Right cardiac atrium (tissue), 5 donors: Measurements from ENCODE around the gene PFDN1. TPM values are rescaled to one million over a fixed set of nuclear protein-coding genes. Genes with fewer than 3 reads are reported as not detected.
A peak's percentile ranks its signal among the peaks of the same experiment; 100 is the strongest.
"Not testable (repeated sequence)": the region's sequence is repeated elsewhere in the genome, so short reads cannot be mapped to it uniquely, and the experiment has no call there.

Source experiments
- ATAC-seq, 2 donors: fragments of 200-7000 bp; cut with Tn5 transposase; one replicate each; pipeline versions ENCODE4 v1.8.0 to v1.9.1; 2020; ENCODE audit warnings: moderate library complexity in 2 of 2, mild to moderate bottlenecking in 1 of 2
- DNase-seq, 3 donors: peaks; one replicate each; pipeline ENCODE4 v3.0.0-alpha.2; 2020
- H3K27ac ChIP-seq: one replicate; pipeline ENCODE4 v1.5.1; 2013; ENCODE audit warnings: mild to moderate bottlenecking, low read length, control low read depth, moderate library complexity
- H3K27me3 ChIP-seq: one replicate; pipeline ENCODE4 v1.6.1; 2013; ENCODE audit not compliant: control insufficient read depth, insufficient read depth
- H3K4me1 ChIP-seq: one replicate; pipeline ENCODE4 v1.6.1; 2013; ENCODE audit warnings: low read length; ENCODE audit not compliant: control insufficient read depth, insufficient read depth
- H3K4me3 ChIP-seq: one replicate; pipeline ENCODE4 v1.5.1; 2013; ENCODE audit warnings: low read length, control low read depth
- H3K9me3 ChIP-seq: one replicate; pipeline ENCODE4 v1.6.1; 2013; ENCODE audit warnings: low read length; ENCODE audit not compliant: control insufficient read depth
- WGBS: extraction: QIAGEN DNeasy Blood & Tissue Kit; methylation state at CpG from one replicate; pipeline ENCODE4 v1.1.7; 2013; 5-methylcytosine and 5-hydroxymethylcytosine counted together
- intact Hi-C, 4 donors: fragments of 100-400 bp; cut with DNase I; formaldehyde crosslinking; loops; one replicate each; pipeline versions ENCODE4 v1.11.0 to v1.14.0; 2022 to 2023
- polyA plus RNA-seq: library from polyadenylated mRNA; stranded (reverse); fragments of 200-250 nt; gene quantifications from one replicate; pipeline ENCODE4 v1.2.3, GENCODE V29; 2013
- total RNA-seq, 4 donors: library from RNA; stranded (reverse); fragmentation: NEBNext Ultra II Directional; extraction: Animal tissue kit (Norgen Biotek cat#: 25700); gene quantifications; one replicate each; pipeline ENCODE4 v1.2.1, GENCODE V29; 2021
- donor health status: healthy with polysubstance abuse.
- donor health status: DM: no; HTN: yes; CAD: no.
- donor health status: DM: no; HTN: no; CAD: no.
- donor health status: DM: no; HTN: yes; CAD: no; lungs with severe emphysema.
- donor health status: DM: yes; HTN: yes; CAD: no.

The PFDN1 gene
- total and polyA plus RNA-seq, 5 donors, result 57.6 to 144 (median 67.2) TPM

DNA sequence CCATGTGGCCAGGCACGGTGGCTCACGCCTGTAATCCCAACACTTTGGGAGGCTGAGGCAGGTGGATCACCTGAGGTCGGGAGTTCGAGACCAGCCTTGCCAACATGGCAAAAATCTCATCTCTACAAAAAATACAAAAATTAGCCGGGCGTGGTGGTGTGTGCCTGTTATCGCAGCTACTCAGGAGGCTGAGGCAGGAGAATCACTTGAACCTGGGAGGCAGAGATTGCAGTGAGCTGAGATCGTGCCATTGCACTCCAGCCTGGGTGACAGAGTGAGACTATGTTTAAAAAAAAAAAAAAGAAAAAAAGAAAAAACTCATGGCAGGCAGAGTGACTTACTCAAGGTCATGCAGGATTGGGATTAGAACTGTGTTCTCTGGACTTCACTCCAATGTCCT, 40.9 kb upstream of the PFDN1 start:
- ATAC-seq, H3K27ac ChIP-seq, H3K27me3 ChIP-seq, DNase-seq, H3K9me3 ChIP-seq, H3K4me3 ChIP-seq: not testable (repeated sequence)
- intact Hi-C loops, result loop anchor here in 1 of 4 donors (5.0 to 10.0 kb wide), 3 partner anchors 42 to 169 kb away; partner anchors contain the start of genes CYSTM1 and PFDN1
- WGBS, result 92% methylated on average over 8 of the region's 8 CpGs
- H3K4me1 ChIP-seq, result peaks cover 20% of the 10 kb centered on the region

DNA sequence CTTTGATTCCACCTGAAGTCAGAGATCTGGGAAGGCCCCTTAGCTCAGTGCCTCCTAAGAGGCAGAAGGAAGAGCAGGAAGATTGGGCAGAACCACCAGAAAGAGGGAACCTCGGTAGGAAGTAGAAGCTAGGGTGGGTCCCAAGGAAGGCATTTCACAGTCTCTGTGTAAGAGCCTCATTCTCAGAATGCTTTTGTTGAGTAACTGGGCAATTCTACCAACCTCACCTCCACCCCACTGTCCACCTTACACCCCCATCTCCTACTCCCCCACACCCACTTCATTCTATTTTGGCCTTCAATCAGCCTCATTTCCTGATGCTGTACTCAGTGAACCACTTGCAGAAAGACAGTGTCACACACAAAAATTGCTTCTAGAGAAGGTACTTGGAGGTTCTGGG, 40.0 kb upstream of the PFDN1 start:
- H3K4me3 ChIP-seq, result no peak overlapping the region
- DNase-seq (no peak), ATAC-seq (no peak)
- peaks cover 17% of the 10 kb centered on the region for H3K4me1 ChIP-seq
- no peaks in the 10 kb centered on the region for H3K9me3 ChIP-seq
- intact Hi-C loops, result loop anchor here in 1 of 4 donors (5.0 to 10.0 kb wide), 3 partner anchors 41 to 168 kb away; partner anchors contain the start of genes CYSTM1 and PFDN1
- 56% methylated on average over 1 of the region's 1 CpG for WGBS
- H3K27ac ChIP-seq, result peak overlapping the region; percentile 65
- H3K27me3 ChIP-seq, result no peaks in the 10 kb centered on the region

DNA sequence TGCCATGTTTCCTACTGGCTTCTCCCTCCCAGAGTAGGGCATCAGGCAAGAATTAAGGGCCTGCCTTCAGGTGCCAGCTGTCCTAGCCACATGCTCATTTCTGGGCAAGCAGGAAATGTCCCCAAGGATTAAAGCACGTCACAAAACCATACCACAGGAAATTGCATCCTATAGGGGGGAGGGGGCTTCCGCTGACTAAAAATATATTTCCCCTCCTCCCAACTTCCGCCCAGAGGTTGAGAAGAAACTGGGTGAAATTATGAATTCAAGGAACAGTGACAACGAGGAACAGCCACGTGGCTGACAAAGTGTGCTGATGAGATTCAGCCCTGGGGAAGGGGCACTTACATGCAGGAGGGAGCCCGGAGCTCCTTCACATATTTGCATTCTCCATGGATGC, 39.4 kb upstream of the PFDN1 start:
- peaks cover 18% of the 10 kb centered on the region for H3K4me1 ChIP-seq
- H3K4me3 ChIP-seq, result no peak overlapping the region

GRCh38 chr5:140341591-140341990, 38.7 kb upstream of the PFDN1 start:
- intact Hi-C loops, result loop anchor here in 1 of 4 donors (5.0 to 10.0 kb wide), 3 partner anchors 39 to 167 kb away; partner anchors contain the start of genes CYSTM1 and PFDN1
- Histone ChIP-seq H3K4me3 (no peak overlapping the region), H3K9me3 (no peaks in the 10 kb centered on the region), H3K4me1 (peaks cover 19% of the 10 kb centered on the region), H3K27ac (peak overlapping the region; percentile 82), H3K27me3 (no peaks in the 10 kb centered on the region)
- peak; percentile 56 to 81 (median 76) for DNase-seq
- peak; percentile 49 to 68 for ATAC-seq
- WGBS, result 51% methylated on average over 5 of the region's 5 CpGs

More for the DNA sequence above, 39.4 kb upstream of the PFDN1 start:
- no peak for ATAC-seq
- DNase-seq, result no peak
- Histone ChIP-seq H3K27ac (peak overlapping the region; percentile 82), H3K27me3 (no peaks in the 10 kb centered on the region), H3K9me3 (no peaks in the 10 kb centered on the region)
- intact Hi-C loops, result loop anchor here in 1 of 4 donors (5.0 to 10.0 kb wide), 3 partner anchors 40 to 167 kb away; partner anchors contain the start of genes CYSTM1 and PFDN1
- WGBS, result 54% methylated on average over 6 of the region's 6 CpGs

DNA sequence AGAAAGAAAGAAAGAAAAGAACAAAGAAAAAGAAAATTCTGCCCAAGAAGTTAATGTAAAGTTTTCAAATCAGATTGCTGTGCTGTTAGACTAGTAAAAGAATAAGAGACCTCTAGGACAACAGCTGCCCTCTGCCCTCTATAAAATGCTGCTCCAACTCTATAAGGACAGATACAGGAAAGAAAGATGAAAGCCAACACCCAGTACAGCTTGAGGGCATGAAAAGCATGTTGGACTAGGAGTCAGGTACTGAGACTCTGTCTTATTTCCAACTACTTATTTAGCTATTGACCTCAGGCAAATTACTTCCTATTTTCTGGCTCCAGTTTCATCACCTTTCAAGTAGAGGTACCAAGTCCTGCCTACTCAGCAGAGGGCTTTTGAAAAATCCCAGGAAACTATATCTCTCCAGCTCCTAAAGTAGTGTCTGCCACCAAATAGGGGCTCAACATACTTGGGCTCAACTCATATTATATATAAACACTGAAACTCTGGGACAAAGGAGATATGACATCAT, 37.8 kb upstream of the PFDN1 start:
- H3K4me1 ChIP-seq, result peaks cover 23% of the 10 kb centered on the region
- no peak overlapping the region for H3K4me3 ChIP-seq
- peak overlapping the region; percentile 33 for H3K27ac ChIP-seq
- H3K9me3 ChIP-seq, result no peaks in the 10 kb centered on the region
- DNase-seq, result no peak
- intact Hi-C loops, result loop anchor here in 1 of 4 donors (5.0 to 10.0 kb wide), 3 partner anchors 38 to 166 kb away; partner anchors contain the start of genes CYSTM1 and PFDN1
- no peak for ATAC-seq
- H3K27me3 ChIP-seq, result no peaks in the 10 kb centered on the region

GRCh38 chr5:140339636-140340035, 36.7 kb upstream of the PFDN1 start:
- Histone ChIP-seq H3K9me3 (no peaks in the 10 kb centered on the region), H3K4me3 (no peak overlapping the region), H3K27me3 (no peaks in the 10 kb centered on the region), H3K4me1 (peaks cover 25% of the 10 kb centered on the region), H3K27ac (no peak overlapping the region)
- intact Hi-C loops, result loop anchor here in 1 of 4 donors (5.0 to 10.0 kb wide), 3 partner anchors 37 to 165 kb away; partner anchors contain the start of genes CYSTM1 and PFDN1
- 76% methylated on average over 4 of the region's 4 CpGs for whole genome bisulfite sequencing
- DNase-seq, result no peak
- ATAC-seq, result no peak

DNA sequence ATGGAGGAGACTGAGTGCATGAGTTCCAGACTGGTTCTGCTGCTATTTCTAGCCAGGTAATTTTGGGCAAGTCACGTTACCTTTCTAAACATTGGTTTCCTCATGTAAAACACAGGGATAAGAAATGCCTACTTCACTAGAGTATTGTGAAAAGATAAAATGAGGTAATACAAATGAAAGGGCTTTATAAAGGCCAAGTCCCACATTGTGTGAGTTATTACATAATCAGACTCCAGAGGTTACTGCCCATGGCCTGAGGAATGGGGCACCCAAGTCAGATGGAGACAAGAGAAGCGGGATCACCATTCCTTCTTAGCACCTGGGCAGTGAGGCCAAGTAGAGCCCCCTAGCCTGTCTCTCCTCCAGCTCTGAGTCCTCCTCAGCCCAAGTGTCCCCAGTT, 36.0 kb upstream of the PFDN1 start:
- no peak for ATAC-seq
- Histone ChIP-seq H3K27ac (peak overlapping the region; percentile 36), H3K4me1 (peaks cover 23% of the 10 kb centered on the region), H3K4me3 (no peak overlapping the region), H3K9me3 (no peaks in the 10 kb centered on the region), H3K27me3 (no peaks in the 10 kb centered on the region)
- intact Hi-C loops, result no loop called here
- WGBS, result 91% methylated on average over 2 of the region's 2 CpGs
- no peak for DNase-seq

DNA sequence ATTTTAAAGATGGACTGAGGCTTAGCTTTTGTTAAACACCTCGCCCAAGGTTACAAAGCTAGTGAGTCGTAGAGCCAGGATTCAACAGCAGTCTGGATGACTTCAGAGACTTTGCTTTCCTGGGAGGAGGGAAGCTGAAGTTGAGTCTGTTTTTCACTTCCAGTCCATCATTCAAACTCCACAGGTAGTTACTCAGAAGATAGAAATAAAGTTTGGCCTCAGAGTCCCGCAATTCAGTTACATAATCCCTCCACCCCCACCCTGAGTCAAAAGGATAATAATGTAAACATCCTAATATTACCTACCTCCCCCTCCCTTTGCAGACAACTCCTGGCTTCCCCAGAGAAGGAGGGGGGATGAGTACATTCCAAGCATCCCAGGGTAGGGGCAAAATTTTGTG, 35.4 kb upstream of the PFDN1 start:
- no peak for DNase-seq
- H3K27me3 ChIP-seq, result no peaks in the 10 kb centered on the region
- 75% methylated on average over 3 of the region's 3 CpGs for WGBS
- ATAC-seq, result no peak
- H3K27ac ChIP-seq, result peak overlapping the region; percentile 36
- intact Hi-C loops, result no loop called here
- no peak overlapping the region for H3K4me3 ChIP-seq
- no peaks in the 10 kb centered on the region for H3K9me3 ChIP-seq
- peaks cover 23% of the 10 kb centered on the region for H3K4me1 ChIP-seq

- no peaks in the 10 kb centered on the region for H3K9me3 ChIP-seq
- intact Hi-C loops, result no loop called here
- H3K4me3 ChIP-seq, result no peak overlapping the region
- H3K27ac ChIP-seq, result no peak overlapping the region
- ATAC-seq (no peak), DNase-seq (no peak)
- no peaks in the 10 kb centered on the region for H3K27me3 ChIP-seq
- 98% methylated on average over 1 of the region's 1 CpG for WGBS
- peaks cover 19% of the 10 kb centered on the region for H3K4me1 ChIP-seq
These were observed 35.0 kb upstream of the PFDN1 start for GRCh38 chr5:140337880-140338279.

- ATAC-seq, result peak; percentile 48 to 66
- DNase-seq, result peak in 2 of 3 donors; percentile 70 to 71
- H3K4me3 ChIP-seq, result no peak overlapping the region
- H3K27ac ChIP-seq, result peak overlapping the region; percentile 91
- 19% methylated on average over 5 of the region's 5 CpGs for WGBS
- intact Hi-C loops, result no loop called here
- H3K9me3 ChIP-seq, result no peaks in the 10 kb centered on the region
- no peaks in the 10 kb centered on the region for H3K27me3 ChIP-seq
- H3K4me1 ChIP-seq, result peaks cover 9% of the 10 kb centered on the region
These were observed 33.5 kb upstream of the PFDN1 start for GRCh38 chr5:140336388-140336787.

- DNase-seq, result no peak
- WGBS, result 69% methylated on average over 1 of the region's 1 CpG
- Histone ChIP-seq H3K4me3 (no peak overlapping the region), H3K9me3 (no peaks in the 10 kb centered on the region), H3K27me3 (no peaks in the 10 kb centered on the region), H3K4me1 (peaks cover 6% of the 10 kb centered on the region), H3K27ac (no peak overlapping the region)
- ATAC-seq, result no peak
- intact Hi-C loops, result no loop called here
These were observed 28.7 kb upstream of the PFDN1 start for GRCh38 chr5:140331638-140332037.
